Measurements from ENCODE around the gene TNS2.

Gene TNS2

DNA sequence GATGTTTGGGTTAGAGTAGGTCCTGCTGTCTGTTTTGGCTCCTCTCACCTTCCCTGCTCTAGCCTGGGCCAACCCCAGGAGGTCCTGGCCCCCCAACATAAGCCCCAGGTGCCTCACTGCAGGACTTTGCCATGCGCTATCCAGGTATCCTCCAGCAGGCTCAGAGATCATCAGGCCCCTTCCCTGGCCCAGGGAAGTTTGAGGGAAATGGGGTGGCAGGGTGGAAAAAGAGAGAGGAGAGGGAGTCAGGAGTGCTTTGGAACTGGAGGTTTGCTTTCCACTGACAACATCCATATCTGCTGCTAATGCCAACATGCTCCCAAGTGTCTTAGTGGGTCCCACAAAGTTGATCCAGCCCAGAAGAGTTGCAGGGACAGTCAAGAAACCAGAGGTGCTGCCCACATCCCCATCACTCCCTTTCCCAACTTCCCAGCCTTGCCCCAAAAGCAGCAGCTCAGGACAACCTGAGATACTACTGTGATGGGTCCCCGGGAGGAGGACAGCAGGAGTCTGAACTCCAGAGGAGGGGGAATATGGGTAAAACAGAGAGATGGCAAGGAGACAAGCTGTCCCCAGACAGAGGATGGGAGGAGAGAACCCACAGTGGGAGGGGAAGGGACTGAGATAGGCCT is 677 bp downstream of the TNS2 start:
- DNase-seq (ENCODE audit: insufficient read length, low spot score) (no peak), FAIRE-seq (no peak)
- TF ChIP-seq POLR2AphosphoS5 (IDR thresholded peaks at IDR 0.05; ENCODE audit: low read depth, low read length) (no peak), PAX5 (IDR thresholded peaks at IDR 0.05; ENCODE audit: insufficient read depth, low read length, severe bottlenecking) (no peak), SPI1 (IDR thresholded peaks at IDR 0.05; ENCODE audit: low read depth, low read length) (no peak)

DNA sequence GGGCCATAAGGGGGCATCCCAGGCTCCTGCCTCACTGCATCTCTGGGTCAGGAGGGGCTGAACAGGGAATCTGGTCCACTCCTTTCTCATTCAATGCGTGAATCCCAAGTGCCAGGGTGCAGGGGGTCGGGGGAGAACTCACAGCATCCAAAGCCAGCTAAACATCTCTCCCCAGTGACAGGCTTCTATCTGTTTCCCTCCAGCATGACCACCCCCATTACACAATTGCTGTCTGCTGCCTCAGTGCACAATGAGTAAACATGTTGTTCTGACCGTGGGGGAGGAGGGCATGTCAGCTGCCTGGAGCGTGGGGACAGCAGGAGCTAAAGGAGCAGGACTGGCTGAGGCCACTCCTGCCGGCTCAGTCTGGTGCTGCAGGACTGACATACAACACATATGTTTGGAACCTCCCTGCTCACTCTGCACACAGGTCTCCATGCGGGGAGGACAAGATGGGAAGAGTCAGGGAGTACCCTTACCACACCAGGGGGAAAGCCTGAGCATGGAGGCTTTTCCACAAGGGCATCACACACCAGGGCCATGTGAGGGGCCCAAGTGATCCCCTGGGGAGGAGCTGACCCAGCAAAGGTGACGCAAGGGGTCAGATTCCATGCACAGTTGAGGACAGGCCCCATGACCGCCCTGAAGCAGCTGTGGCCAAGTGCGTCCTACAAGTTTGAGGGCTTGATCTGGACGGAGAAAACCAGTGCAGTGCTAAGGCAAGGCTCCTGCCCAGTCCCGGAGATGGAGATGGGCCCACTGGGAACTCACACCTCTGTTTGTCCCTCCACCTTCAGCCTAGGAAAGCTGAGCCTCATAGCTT is 1.4 kb downstream of the TNS2 start:
- no peak for TF ChIP-seq POLR2AphosphoS5 (IDR thresholded peaks at IDR 0.05; ENCODE audit: low read depth, low read length)
- no peak for TF ChIP-seq PAX5 (IDR thresholded peaks at IDR 0.05; ENCODE audit: insufficient read depth, low read length, severe bottlenecking)
- no peak for TF ChIP-seq POU2F2 (IDR thresholded peaks at IDR 0.05; ENCODE audit: low read depth, low read length)
- TF ChIP-seq SPI1 (IDR thresholded peaks at IDR 0.05; ENCODE audit: low read depth, low read length), result no peak
- TF ChIP-seq TAF1 (IDR thresholded peaks at IDR 0.05; ENCODE audit: low read depth, low read length), result no peak
- no peak for TF ChIP-seq POLR2A (IDR thresholded peaks at IDR 0.05; ENCODE audit: low read depth, low read length)
- FAIRE-seq (no peak), DNase-seq (ENCODE audit: insufficient read length, low spot score) (peak; percentile 3)

DNA sequence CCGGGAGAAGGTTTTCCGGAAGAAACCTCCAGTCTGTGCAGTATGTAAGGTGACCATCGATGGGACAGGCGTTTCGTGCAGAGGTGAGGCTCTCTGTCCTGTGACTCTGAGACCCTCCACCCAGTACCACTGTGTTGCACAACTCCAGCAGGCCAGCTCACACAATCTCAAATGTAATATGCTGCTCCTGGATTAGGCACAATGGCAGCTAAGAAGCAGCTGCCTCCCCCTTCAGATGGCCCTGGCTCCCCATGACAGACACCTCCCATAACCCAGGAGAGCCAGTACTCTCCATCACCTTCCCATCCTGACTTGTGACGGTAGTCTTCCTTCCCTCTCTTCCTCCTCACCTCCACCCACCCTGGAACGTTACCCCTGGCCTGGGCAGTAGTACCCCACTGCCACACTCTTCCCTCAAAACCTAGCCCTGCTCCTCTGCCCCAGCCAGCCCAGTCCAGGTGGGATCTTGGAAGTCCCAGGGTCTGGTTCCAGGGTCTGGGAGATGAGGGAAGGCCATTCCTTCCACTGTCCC is 2.1 kb downstream of the TNS2 start:
- no peak for FAIRE-seq
- DNase-seq (ENCODE audit: insufficient read length, low spot score), result no peak
- TF ChIP-seq POLR2A (IDR thresholded peaks at IDR 0.05; ENCODE audit: low read depth, low read length) (no peak), TAF1 (IDR thresholded peaks at IDR 0.05; ENCODE audit: low read depth, low read length) (no peak), POU2F2 (IDR thresholded peaks at IDR 0.05; ENCODE audit: low read depth, low read length) (no peak), SPI1 (IDR thresholded peaks at IDR 0.05; ENCODE audit: low read depth, low read length) (no peak), POLR2AphosphoS5 (IDR thresholded peaks at IDR 0.05; ENCODE audit: low read depth, low read length) (no peak), PAX5 (IDR thresholded peaks at IDR 0.05; ENCODE audit: insufficient read depth, low read length, severe bottlenecking) (no peak)

DNA sequence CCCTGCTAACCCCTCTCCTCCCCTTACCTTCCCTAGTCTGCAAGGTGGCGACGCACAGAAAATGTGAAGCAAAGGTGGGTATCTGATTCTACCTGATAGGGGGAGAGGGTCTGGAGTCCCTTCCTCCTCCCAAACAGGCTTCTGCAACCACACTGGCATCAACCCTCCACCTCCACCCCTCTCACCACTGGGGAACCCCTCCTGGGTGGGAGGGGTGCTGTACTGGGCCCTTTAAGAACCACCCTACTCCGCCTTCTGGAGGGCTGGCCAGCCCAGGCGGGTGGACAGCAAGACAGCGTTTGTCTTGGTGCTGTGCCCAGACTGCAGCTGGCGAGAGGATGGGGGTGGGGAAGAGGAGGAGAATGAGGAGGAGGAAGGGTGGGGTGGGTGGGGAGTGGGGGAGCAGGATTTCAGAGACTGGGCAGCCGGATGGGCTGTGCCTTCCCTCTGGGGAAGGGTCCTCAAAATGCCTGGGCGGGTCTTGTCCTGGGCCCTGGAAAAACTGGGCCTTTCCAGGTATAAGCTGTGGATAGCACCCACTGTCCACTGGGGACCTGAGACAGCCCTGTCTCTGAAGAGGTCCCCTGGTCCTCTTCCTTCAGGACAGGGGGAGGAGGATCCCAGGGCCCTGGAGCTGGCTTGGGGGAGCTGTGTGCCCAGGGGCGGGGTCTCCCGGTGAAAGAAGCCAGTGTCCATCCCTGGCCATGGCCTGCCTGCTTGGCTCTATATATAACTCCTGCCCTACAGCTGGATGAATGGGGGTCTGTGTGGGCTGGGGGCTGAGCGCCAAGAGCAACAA is 2.8 kb downstream of the TNS2 start:
- no peak for FAIRE-seq
- no peak for DNase-seq (ENCODE audit: insufficient read length, low spot score)
- TF ChIP-seq POU2F2 (IDR thresholded peaks at IDR 0.05; ENCODE audit: low read depth, low read length) (no peak), SPI1 (IDR thresholded peaks at IDR 0.05; ENCODE audit: low read depth, low read length) (no peak), POLR2AphosphoS5 (IDR thresholded peaks at IDR 0.05; ENCODE audit: low read depth, low read length) (no peak), TAF1 (IDR thresholded peaks at IDR 0.05; ENCODE audit: low read depth, low read length) (no peak), PAX5 (IDR thresholded peaks at IDR 0.05; ENCODE audit: insufficient read depth, low read length, severe bottlenecking) (no peak), POLR2A (IDR thresholded peaks at IDR 0.05; ENCODE audit: low read depth, low read length) (no peak)

DNA sequence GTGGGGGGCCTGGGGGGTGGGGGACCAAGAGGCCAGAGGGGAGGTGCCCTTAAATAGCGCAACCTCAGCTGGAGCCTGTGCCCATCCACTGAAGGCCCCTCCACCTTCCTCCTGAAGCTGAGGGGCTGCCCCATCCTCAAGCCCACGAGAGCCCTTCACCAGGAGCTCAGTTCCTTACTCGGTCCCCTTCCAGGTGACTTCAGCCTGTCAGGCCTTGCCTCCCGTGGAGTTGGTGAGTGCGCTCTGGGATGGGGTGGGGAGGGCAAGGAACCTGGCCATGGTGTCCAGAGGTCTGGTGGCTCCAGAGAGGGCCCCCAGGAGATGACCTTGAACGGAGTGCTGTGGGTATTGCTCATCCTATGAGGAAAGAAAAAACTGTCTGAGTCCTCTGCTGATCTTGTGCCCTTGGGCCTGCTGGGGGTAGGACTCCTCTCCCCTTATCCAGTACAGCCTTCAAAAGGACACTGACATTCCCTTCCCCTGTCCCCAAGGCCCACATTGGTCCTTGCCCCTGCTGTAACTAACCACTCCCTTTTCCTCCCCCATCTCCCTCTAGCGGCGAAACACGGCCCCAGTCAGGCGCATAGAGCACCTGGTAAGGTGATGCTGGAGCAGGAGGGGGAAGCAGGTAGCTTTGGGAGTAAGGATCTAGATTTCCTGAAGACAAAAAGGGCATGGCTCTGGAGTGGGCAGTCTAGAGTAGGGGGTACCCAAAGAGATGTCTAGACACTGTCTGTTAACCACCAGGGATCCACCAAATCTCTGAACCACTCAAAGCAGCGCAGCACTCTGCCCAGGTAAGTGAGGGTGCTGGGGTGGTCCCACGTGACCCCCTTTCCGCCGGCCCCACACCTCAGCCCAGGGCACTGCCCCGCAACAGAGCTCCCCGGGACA is 3.6 kb downstream of the TNS2 start:
- TF ChIP-seq POLR2A (IDR thresholded peaks at IDR 0.05; ENCODE audit: low read depth, low read length) (no peak), POLR2AphosphoS5 (IDR thresholded peaks at IDR 0.05; ENCODE audit: low read depth, low read length) (no peak), TAF1 (IDR thresholded peaks at IDR 0.05; ENCODE audit: low read depth, low read length) (no peak), SPI1 (IDR thresholded peaks at IDR 0.05; ENCODE audit: low read depth, low read length) (no peak), POU2F2 (IDR thresholded peaks at IDR 0.05; ENCODE audit: low read depth, low read length) (no peak), PAX5 (IDR thresholded peaks at IDR 0.05; ENCODE audit: insufficient read depth, low read length, severe bottlenecking) (no peak)
- DNase-seq (ENCODE audit: insufficient read length, low spot score) (no peak), FAIRE-seq (no peak)

DNA sequence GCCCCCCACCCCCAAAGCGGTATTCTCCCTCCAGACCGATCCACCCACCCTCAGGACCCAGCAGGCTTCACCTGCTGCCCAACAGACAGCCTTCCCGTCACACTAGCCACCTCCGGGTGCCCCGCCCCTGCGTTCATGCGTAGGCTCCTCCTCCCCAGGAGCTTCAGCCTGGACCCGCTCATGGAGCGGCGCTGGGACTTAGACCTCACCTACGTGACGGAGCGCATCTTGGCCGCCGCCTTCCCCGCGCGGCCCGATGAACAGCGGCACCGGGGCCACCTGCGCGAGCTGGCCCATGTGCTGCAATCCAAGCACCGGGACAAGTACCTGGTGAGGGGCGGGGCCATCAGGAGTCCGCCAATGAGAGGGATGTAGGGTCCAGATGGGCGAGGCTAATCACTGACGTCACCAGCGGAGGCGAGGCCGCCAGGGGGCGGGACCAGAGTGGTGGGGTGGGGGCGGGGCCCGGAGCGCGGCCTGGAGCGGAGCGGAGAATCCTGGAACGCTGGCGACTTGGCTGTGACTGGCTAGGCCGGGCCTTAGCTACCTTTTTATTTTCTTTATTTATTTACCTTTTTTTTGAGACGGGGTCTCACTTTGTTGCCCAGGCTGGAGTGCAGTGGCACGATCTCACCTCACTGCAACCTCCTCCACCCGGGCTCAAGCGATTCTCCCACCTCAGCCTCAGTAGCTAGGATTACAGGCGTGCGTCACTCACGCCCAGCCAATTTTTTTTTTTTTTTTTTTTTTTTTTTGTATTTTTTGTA is 4.4 kb downstream of the TNS2 start:
- DNase-seq (ENCODE audit: insufficient read length, low spot score) (peak; percentile 98), FAIRE-seq (peak; percentile 95)

DNA sequence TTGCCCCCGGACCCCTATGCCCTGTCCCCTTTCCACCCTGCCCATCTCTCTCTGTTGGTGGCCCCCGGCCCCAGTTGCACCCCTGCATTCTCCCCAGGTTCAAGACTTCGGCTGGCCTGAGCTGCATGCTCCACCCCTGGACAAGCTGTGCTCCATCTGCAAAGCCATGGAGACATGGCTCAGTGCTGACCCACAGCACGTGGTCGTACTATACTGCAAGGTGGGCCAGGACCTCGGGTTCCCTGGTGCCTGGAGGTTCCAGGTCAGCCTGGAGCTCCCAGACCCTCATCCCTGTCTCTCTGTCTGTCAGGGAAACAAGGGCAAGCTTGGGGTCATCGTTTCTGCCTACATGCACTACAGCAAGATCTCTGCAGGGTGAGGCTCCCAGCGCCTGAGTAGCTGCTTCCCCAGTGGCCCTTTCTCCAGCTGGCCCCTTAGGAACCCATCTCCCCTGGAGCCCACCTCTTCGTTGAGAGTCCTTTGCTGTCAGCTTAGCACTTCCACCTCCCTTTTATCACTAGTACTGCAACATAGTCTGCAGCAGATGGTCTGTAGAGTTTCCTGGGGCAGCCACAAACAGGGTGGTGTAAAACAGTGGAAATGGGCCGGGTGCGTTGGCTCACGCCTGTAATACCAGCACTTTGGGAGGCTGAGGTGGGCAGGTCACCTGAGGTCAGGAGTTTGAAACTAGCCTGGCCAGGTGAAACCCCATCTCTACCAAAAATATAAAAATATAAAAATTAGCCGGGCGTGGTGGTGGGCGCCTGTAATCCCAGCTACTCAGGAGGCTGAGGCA is 5.8 kb downstream of the TNS2 start:
- FAIRE-seq (no peak), DNase-seq (ENCODE audit: insufficient read length, low spot score) (no peak)
- no peak for TF ChIP-seq TAF1 (IDR thresholded peaks at IDR 0.05; ENCODE audit: low read depth, low read length)
- TF ChIP-seq POLR2A (IDR thresholded peaks at IDR 0.05; ENCODE audit: low read depth, low read length), result no peak

More for the DNA sequence above, 4.4 kb downstream of the TNS2 start:
- TF ChIP-seq SPI1 (IDR thresholded peaks at IDR 0.05; ENCODE audit: low read depth, low read length), result no peak
- TF ChIP-seq POU2F2 (IDR thresholded peaks at IDR 0.05; ENCODE audit: low read depth, low read length), result no peak
- no peak for TF ChIP-seq POLR2A (IDR thresholded peaks at IDR 0.05; ENCODE audit: low read depth, low read length)
- TF ChIP-seq PAX5 (IDR thresholded peaks at IDR 0.05; ENCODE audit: insufficient read depth, low read length, severe bottlenecking), result no peak
- no peak for TF ChIP-seq TAF1 (IDR thresholded peaks at IDR 0.05; ENCODE audit: low read depth, low read length)
- TF ChIP-seq POLR2AphosphoS5 (IDR thresholded peaks at IDR 0.05; ENCODE audit: low read depth, low read length), result no peak

Data from GM12891 (cell line).